Activated CD8-positive, alpha-beta memory T cell treated with anti-CD3 and anti-CD28 coated beads for 24 hours (primary cell): ENCODE measurements around the gene CLCA2.

Experiments used
- DNase-seq: peaks from one replicate; pipeline ENCODE4 v3.0.0-alpha.2; 2020

The CLCA2 gene

GRCh38 chr1:86423873-86424272, at the start of gene CLCA2:
Gene CLCA2 (plus strand): TSS chr1:86424171. CDS start chr1:86424248, 77 bp downstream.
- DNase-seq = no peak

GRCh38 chr1:86375688-86376087, 48.3 kb upstream of the CLCA2 start:
- no peak for DNase-seq

GRCh38 chr1:86377341-86377740, 46.6 kb upstream of the CLCA2 start:
- no peak for DNase-seq

GRCh38 chr1:86378813-86379212, 45.2 kb upstream of the CLCA2 start:
- DNase-seq = no peak

GRCh38 chr1:86380257-86380861, 43.6 kb upstream of the CLCA2 start:
- no peak for DNase-seq

- DNase-seq = no peak
Observed at GRCh38 chr1:86381223-86381622, 42.7 kb upstream of the CLCA2 start.

- DNase-seq = no peak
Observed at GRCh38 chr1:86382878-86383277, 41.1 kb upstream of the CLCA2 start.

- no peak for DNase-seq
Observed at GRCh38 chr1:86387916-86388627, 35.9 kb upstream of the CLCA2 start.

GRCh38 chr1:86388777-86389176, 35.2 kb upstream of the CLCA2 start:
- DNase-seq = no peak

- DNase-seq = no peak
Observed at GRCh38 chr1:86389307-86389706, 34.7 kb upstream of the CLCA2 start.

GRCh38 chr1:86394416-86394815, 29.6 kb upstream of the CLCA2 start:
- no peak for DNase-seq

GRCh38 chr1:86395751-86396497, 28.0 kb upstream of the CLCA2 start, which contains the start of gene ODF2L:
Gene ODF2L (minus strand): TSS chr1:86396323. CDS start chr1:86387027, 9,296 bp downstream.
- DNase-seq = peak; percentile 92

- DNase-seq = no peak
Observed at GRCh38 chr1:86396498-86396890, 27.5 kb upstream of the CLCA2 start.

- DNase-seq = no peak
Observed at GRCh38 chr1:86409416-86410021, 14.5 kb upstream of the CLCA2 start.

- DNase-seq = no peak
Observed at GRCh38 chr1:86410879-86411278, 13.1 kb upstream of the CLCA2 start.

GRCh38 chr1:86416343-86416742, 7.6 kb upstream of the CLCA2 start:
- no peak for DNase-seq

- DNase-seq = no peak
Observed at GRCh38 chr1:86419277-86419903, 4.6 kb upstream of the CLCA2 start.

- DNase-seq = no peak
Observed at GRCh38 chr1:86421601-86422280, 2.2 kb upstream of the CLCA2 start.

GRCh38 chr1:86423473-86423872, 498 bp upstream of the CLCA2 start:
- DNase-seq = no peak

- DNase-seq = no peak
Observed at GRCh38 chr1:86429122-86429725, 5.3 kb downstream of the CLCA2 start.

GRCh38 chr1:86429835-86430234, 5.9 kb downstream of the CLCA2 start:
- no peak for DNase-seq

GRCh38 chr1:86430376-86430775, 6.4 kb downstream of the CLCA2 start:
- no peak for DNase-seq
